Measurements from ENCODE around the gene ZNF511.
A peak's percentile ranks its signal among the peaks of the same experiment; 100 is the strongest.
"Not testable (repeated sequence)": the region's sequence is repeated elsewhere in the genome, so short reads cannot be mapped to it uniquely, and the experiment has no call there.

The ZNF511 gene, protein sequence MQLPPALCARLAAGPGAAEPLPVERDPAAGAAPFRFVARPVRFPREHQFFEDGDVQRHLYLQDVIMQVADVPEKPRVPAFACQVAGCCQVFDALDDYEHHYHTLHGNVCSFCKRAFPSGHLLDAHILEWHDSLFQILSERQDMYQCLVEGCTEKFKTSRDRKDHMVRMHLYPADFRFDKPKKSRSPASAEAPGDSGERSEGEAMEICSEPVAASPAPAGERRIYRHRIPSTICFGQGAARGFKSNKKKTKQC
- 12.6 to 13.8 reads per million in 2 experiments for total RNA-seq

DNA sequence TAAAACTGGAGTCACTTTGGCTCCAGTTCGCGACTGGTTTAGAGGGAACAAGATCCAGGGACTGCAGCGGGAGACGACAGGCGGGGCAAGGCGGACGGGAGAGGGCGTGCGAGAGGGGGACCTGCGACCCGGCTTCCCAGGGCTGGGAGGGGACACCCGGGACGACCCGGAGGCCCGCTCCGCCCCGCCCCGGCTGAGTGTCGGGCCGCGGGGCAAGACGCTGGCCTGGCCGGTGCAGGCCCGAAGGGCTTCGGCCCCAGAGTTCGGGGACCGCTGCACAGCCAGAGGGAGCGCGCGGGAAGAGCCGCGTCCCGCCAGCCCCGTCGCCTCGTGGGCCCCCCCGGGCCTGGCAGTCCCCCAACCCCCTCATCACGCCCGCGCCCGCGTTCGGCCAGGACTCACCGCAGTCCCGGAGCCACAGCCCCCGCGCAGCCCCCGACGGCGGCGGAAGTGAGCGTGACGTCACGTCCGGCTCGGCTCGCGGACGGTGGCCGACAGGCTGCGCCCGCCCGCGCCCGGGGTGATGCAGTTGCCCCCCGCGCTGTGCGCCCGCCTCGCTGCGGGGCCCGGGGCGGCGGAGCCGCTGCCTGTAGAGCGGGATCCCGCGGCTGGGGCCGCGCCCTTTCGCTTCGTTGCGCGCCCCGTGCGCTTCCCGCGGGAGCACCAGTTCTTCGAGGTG, at the start of gene ZNF511, which contains the start of gene TUBGCP2:
Gene ZNF511 (plus strand): TSS at position 494 of the 679 bp plus-strand sequence. CDS start 30 bp downstream, at position 524.
Gene TUBGCP2 (minus strand): TSS at position 452 of the 679 bp plus-strand sequence. CDS start 5,931 bp downstream, outside the sequence.
- peak; percentile 82 for DNase-seq (ENCODE audit: low read depth)

DNA sequence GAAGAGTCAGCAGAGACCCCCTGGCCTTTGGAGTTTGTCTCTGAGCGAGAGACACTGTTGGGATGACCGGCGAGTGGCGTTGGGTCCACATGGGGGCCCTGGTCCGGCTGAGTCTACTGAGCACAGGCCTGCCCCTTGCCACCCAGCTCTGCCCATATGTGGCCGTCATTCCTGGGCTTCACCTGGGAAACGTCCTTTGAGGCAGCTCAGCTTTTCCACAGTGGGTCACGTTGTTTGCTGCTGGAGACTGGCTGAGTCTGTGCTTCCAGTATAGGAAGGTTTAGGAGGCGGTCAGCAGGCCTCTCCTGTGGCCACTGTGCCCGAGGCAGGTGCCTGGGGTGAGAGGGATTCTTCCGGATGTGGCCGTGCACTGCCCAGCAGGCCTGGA, 49.1 kb upstream of the ZNF511 start:
- DNase-seq (ENCODE audit: low read depth), result no peak

GRCh38 chr10:133260895-133261725, 47.6 kb upstream of the ZNF511 start:
- peak; percentile 47 for DNase-seq (ENCODE audit: low read depth)

DNA sequence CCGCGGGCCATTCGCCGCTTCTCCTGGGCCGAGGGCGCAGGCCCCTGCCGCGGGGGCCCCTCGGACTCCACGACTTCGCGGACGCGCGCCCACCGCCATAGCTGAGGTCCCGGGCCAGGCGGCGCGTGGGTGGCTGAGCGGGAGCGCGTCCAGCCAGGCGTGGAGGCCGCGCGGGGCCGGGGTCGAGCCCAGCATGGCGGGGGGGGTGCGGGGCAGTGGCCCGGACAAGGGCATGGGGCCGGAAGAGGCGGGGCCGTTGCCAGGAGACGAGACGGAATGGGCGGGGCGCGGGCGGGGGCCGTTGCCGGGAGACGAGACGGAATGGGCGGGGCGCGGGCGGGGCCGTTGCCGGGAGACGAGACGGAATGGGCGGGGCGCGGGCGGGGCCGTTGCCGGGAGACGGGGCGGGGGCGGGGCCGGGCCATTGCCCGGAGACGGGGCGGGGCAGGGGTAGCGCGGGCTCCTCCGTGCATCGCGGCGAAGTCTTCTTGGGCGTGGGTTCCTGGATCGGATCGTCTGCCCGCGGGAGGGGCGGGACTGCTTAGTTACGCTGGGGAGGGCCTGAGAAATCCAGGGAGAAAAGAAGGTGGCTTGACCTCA, 46.9 kb upstream of the ZNF511 start:
- peak; percentile 79 for DNase-seq (ENCODE audit: low read depth)

GRCh38 chr10:133262696-133263095, 46.0 kb upstream of the ZNF511 start:
- no peak for DNase-seq (ENCODE audit: low read depth)

- no peak for DNase-seq (ENCODE audit: low read depth)
These were observed 45.0 kb upstream of the ZNF511 start for GRCh38 chr10:133263674-133264073.

DNA sequence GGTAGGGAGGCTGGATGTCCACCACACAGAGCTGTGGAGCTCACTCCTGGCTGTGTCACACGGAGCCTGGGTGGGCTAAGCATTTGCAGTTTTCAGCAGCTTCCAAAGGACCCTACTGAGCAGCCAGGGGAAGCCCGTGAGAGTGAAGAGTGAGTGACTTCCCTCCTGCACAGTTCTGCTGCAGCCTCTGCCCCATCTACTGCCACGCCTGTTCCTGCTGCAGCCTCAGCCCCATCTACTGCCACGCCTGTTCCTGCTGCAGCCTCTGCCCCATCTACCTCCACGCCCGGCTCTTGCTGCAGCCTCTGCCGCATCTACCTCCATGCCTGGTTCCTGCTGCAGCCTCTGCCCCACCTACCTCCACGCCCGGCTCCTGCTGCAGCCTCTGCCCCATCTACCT, 44.3 kb upstream of the ZNF511 start:
- DNase-seq (ENCODE audit: low read depth), result no peak

GRCh38 chr10:133265052-133265451, 43.7 kb upstream of the ZNF511 start:
- DNase-seq (ENCODE audit: low read depth), result not testable (repeated sequence)

GRCh38 chr10:133266056-133266795, 42.5 kb upstream of the ZNF511 start:
- no peak for DNase-seq (ENCODE audit: low read depth)

GRCh38 chr10:133267293-133267692, 41.4 kb upstream of the ZNF511 start:
- no peak for DNase-seq (ENCODE audit: low read depth)

DNA sequence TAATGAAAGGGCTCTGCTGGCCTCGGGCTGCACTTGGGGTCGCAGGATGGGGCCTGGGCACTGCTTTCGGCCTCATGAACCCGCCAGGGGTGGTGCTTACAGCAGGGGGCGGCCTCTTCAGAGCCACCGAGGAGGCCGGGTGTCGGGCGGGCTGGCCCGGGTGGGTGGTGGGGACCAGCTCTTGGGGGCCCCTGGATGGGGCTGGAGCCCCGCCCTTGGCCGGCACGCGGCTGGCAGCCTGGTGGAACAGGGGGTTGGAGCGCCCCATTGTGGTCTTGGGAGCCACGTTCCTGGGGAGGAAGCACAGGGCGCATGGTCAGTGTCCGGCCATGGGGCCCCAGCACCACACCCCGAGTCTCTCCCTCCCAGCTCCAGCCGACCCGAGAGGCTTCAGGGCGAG, 40.9 kb upstream of the ZNF511 start:
- no peak for DNase-seq (ENCODE audit: low read depth)

- DNase-seq (ENCODE audit: low read depth), result no peak
These were observed 40.2 kb upstream of the ZNF511 start for GRCh38 chr10:133268532-133268931.

DNA sequence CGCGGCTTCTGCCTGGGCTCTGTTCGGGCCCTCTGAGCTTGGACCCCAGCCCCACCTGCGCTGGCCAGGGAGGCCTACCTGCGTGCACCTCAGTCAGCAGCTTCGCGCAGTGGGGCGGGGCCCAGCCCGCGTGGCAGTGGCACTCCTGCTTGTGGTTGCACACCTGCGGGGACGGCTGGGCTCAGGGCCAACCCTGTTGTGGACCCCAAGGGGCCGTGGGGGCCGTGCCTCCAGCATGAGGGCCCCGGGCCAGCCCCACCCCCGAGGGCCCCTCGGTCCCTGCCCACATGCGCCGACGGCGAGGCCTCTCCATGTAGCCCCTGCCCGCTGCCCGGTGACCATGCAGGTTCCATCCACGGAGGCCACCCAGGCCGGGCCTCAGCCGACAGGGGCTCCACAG, 39.3 kb upstream of the ZNF511 start:
- no peak for DNase-seq (ENCODE audit: low read depth)

- DNase-seq (ENCODE audit: low read depth), result no peak
These were observed 38.5 kb upstream of the ZNF511 start for GRCh38 chr10:133270204-133270603.

- no peak for DNase-seq (ENCODE audit: low read depth)
These were observed 37.9 kb upstream of the ZNF511 start for GRCh38 chr10:133270773-133271297.

DNA sequence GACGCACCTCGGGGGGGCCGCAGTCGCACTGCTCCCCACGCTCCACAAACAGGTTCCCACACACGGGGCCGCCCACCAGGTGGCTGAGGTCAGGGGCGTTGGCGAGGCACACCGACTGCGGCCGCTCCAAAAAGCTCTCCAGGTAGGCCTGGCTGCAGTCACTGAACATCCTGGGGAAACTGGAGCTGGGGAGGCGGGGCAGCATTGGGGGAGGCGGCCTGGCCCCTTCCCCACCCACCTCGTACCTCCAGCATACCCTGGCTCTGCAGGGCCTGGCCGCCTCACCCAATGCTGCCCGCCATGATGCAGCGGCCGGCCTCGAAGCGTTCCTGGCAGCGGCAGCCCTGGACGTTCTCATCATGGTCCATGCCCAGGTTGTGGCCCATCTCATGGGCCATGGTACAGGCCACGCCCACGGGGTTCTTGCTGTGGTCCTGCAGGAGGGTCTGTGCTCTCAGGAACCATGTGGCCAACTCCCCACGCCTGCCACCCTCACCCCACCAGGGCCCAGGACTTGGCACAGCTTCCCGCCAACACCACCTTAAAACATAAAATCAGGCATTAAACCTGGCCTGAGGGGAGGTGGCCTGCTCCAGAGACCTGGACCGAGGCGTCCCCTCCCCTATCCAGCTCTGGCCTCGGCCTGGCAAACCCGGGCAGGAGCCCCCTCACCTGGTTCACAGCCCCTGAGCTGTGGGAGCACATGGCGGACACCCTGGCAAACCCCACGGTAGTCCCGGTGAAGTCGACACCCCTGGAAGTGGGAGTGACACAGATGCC, 37.0 kb upstream of the ZNF511 start:
- no peak for DNase-seq (ENCODE audit: low read depth)

GRCh38 chr10:133272301-133272963, 36.3 kb upstream of the ZNF511 start:
- no peak for DNase-seq (ENCODE audit: low read depth)

DNA sequence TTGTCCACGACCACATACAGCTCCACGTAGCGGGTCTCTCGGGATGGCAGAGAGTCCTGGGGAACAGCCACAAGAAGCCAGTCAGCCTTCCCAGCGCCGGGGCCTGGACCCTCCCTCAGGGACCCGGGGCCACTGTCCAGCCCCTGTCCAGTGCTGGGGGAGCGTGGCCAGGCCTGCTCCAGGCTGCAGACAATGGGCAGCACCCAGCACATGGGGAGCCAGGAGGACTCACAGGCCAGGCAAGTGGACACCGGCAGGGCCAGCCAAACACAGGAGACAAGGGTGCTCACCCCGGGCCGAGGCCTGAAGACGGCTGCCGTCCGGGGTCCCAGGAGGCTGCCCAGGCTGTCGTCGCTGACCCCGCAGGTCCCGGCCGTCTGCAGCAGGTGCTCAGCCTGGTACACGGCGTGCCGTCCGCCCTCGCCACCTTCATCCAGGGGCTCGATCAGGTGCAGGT, 35.7 kb upstream of the ZNF511 start:
- no peak for DNase-seq (ENCODE audit: low read depth)

GRCh38 chr10:133273534-133274143, 35.1 kb upstream of the ZNF511 start:
- no peak for DNase-seq (ENCODE audit: low read depth)

All from T follicular helper cell (primary cell).